DMS114 treated with DMSO at 0.1 percent for 48 hours (cell line): ENCODE measurements around the gene AIM2.
"Not testable (repeated sequence)": the region's sequence is repeated elsewhere in the genome, so short reads cannot be mapped to it uniquely, and the experiment has no call there.

Source experiments
- DNase-seq: peaks from one replicate; lab custom pipeline; 2025; ENCODE audit not compliant: unreplicated experiment; lab: John Stamatoyannopoulos, UW

Gene AIM2, protein sequence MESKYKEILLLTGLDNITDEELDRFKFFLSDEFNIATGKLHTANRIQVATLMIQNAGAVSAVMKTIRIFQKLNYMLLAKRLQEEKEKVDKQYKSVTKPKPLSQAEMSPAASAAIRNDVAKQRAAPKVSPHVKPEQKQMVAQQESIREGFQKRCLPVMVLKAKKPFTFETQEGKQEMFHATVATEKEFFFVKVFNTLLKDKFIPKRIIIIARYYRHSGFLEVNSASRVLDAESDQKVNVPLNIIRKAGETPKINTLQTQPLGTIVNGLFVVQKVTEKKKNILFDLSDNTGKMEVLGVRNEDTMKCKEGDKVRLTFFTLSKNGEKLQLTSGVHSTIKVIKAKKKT

DNA sequence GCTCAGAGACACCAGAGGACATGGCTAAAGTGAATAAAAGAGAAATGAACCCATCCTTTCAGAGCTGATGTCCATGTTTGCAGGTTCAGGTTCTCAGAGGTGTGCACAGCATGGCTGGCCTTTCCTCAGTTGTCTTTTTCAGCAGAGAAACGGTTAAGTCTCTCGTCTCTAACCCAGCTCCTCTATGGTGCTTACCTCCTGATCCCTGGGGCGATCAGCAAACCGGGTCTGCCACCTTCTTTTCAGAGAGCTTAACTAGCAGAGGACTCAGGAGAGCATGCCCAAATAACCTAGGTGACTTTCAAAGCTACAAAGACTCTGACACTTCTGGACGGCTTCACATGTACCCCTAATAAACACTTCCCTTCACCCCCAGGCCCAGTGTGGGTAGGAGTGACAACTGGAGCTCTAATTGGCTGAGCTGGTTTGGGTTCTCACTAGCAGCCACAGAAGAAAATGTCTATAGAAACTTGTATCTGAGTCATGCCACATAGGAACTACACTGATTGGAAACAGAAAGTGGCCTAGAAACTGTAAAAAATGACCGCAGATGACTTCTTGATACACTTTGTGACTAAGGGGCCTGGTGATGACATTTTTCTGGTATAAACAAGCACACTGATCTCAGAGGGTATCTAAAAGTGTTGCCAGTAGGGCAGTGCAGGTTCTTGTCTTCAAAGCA is at the start of gene AIM2:
TSS of gene AIM2 (minus strand) at position 329 of the 682 bp plus-strand sequence. CDS start 3,267 bp downstream, outside the sequence.
- no peak for DNase-seq

DNA sequence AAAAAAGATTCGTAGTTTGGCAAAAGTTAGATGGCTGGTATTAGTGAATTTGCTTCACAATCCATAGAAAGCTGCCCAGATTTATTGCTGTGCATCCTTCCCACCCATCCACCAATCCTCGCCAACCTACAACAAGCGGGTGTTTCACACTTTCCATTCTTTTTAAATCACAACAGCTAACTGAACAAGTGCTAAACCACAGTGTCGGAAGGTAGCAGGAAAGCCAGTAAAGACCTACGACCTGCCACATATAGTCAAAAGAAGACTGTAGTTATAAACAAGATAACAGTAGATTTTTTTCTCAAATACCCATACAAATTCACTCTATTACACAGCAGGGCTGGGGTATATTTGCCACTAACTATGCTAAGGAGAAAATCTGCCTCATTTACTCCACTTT is 47.0 kb upstream of the AIM2 start:
- no peak for DNase-seq

DNA sequence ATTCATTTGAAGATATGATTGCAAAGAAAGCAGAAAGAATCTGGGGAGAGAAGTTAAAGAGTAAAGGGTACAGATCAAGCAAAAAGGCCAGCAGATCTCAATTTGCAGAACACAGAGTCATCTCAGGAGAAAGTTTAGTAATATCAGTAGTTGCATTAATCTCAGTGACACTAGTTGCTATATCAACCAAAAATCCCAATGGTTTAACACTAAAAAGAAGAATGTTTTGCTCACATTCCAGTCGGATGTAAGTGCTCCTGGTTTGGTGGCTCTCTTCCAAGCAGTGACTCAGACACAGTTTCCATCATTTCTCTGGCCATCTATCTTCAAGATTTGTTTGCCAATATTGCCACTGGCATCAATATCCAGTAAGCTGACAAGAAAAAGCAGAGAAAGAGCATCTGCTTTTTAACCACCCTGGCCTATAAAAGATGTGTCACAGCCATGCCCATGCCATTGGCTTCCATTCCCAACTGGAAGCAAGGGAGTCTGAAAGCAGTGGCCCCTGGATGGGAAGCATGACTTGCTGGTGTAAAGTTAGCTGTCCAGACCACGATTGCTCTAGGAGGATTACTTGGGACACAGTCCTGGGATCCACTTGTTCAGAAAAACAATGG is 45.5 kb upstream of the AIM2 start:
- no peak for DNase-seq

DNA sequence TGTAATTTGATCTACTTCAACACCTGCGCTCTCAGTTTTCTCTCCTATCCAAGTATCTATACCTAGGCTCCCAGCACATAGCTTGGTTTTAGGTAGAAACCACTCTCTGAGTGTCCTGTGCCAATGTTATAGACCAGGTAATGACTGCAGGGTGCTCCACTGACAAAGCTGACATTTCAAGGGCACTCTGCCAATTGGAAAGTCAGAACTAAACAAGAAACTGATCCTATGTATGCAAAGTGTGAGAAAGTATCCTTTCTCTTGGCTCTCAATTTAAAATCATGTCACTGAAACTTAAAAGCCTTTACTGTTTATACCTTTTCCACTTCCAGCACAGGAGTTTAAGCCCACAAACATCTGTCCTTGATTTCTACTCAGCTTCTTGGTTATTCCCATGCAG is 45.0 kb upstream of the AIM2 start:
- no peak for DNase-seq

DNA sequence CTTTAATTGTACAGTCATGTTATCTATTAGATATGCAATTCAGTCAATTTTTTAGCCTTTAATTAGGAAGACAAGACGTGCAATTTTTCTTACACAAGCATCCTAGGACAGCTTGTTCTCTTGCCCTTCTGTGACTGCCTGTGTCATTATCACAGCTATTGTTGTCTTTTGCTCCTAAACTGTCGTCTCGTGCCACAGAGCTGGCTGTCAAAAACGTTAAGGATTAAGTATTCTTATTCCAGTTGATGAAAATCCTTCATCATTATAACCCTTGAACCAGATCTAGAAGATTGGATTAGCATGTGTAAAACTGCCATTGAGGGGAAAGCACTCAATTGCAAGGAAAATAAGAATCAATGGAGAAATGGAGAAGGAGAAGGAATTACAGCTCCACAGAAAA is 43.8 kb upstream of the AIM2 start:
- no peak for DNase-seq

DNA sequence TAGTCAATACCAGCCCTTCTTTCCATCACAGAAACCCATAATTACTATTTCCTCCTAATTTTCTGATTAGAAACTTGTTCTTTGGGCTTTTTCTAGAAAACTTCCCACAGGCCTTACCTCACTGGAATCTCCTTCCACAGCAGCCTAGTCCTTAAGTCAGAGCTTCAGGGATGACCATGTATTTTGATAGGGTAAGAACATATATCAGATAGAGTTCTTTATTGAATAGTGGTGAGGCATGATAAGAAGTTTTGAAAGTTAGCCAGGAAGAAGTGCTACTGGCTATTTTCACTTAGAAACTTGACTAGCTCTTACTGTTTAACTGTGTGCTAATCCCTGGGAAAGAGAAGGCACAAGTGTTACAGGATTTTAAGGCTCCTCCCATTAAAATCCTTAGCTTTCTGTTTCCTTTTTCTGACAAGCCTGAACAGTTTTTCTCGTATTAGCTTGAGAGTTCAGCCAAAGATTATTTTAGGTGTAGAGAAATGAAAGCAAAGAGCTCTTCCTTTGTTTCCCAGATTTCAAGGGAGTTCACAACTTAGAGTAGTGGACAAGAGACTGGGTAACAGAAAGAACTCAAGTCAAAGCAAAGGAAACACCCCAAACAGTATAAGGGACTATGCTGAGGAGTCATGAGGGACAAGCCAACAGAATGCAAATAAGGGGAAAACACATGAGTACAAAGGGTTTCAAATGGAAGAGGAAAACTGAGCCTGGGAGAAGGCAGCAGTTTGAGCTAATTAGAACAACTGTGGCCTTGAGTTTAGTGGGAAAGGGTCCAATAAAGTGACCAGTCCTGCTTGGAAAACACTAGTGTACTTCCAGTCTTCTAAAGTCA is 37.2 kb upstream of the AIM2 start:
- DNase-seq = no peak

DNA sequence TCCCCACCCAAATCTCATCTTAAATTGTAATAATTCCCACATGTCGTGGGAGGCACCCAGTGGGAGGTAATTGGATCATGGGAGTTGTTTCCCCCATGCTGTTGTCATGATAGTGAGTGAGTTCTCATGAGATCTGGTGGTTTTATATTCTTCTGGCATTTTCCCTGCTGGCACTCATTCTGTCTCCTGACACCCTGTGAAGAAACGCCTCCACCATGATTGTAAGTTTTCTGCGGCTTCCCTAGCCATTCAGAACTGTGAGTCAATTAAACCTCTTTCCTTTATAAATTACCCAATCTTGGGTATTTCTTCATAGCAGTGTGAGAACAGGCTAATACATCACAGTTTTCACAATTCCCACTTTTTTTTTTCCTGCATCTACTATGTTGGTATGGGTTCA is 26.5 kb upstream of the AIM2 start:
- DNase-seq = not testable (repeated sequence)

DNA sequence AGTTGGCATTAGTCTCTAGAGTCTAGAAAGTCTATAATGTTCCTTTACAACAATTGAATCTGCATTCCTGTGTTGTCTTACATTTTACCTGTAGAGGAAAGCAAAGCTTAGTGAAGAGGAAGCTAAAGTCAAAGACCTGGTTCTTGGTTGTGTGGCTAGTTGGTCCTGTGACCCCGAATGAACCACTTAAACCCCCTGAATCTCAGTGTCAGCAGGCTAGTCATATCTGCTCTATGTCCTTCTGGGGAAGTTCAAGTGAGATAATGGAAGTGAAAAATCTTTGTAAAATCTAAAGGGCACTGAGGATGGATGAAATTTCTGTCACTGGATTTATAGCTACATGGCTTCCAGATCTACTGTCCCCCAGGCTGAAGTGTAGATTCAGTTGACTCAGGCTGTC is 24.0 kb upstream of the AIM2 start:
- no peak for DNase-seq

DNA sequence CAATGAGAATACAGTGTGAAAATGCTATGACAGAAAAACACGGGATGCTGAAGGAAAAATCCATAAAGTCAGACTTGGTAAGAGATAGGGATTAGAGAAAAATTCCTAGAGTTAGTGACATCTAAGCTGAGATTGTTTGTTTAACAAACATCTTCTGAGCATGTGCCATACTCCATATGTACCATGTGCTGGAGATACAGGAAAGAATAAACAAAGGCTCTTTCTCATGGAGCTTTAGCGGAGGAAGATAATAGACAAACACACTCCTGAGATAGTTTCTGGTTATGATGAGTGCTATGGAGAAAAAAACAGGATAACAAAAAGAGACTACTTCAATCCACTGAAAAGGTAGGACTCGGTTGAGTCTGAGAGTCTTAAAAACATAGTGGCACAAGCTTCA is 22.0 kb upstream of the AIM2 start:
- DNase-seq = no peak

DNA sequence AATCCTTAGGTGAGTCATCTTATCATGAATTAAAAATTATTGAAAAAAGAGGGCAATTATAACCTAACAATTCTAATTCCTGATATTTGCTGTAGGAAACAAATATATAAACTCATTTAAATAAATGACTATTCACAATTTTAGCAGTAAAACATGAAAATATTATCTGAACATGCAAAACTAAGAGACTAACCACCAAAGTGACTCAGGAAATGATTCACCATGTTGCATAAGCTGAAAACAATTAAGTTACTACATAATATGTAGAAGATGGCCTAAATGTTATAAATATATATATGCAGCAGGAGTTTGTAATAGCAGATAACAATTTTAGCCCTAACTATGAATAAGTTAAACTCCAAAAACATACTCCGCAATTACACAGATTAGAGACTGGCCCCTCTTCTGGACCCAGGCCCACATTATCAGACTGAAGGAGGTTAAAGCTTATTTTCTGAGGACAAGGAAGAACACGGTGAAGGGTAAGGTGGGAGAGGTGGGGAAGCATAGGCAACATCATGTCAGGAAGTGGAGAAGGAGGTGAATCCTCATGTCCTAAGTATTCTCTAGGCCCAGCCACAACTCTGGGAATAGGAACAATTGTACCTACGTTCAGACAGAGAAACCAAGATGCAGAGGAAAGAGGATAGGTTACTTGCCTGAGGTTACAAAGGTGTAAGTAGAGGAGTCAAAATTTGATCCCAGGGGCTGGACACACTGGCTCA is 15.6 kb upstream of the AIM2 start:
- DNase-seq = no peak

DNA sequence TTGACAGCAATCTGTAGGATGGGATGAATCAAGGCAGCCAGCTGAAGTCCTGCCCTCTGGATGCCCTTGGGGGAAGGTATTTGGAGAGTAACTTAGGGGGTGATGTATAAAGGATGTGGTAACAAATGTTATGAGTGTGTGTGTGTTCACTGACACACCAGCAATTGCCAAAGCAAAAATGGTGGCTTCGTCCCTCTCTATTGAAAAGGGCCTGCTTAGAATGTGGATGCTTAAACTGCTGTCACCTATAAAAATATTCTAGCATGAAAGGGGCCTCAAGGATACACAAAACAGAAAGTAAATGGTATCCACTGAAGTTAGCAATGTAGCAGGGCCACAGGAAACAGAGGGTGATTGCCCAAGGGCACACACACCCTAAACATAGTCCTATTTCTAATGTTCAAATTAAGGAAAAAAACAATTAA is 15.1 kb upstream of the AIM2 start:
- DNase-seq = no peak

DNA sequence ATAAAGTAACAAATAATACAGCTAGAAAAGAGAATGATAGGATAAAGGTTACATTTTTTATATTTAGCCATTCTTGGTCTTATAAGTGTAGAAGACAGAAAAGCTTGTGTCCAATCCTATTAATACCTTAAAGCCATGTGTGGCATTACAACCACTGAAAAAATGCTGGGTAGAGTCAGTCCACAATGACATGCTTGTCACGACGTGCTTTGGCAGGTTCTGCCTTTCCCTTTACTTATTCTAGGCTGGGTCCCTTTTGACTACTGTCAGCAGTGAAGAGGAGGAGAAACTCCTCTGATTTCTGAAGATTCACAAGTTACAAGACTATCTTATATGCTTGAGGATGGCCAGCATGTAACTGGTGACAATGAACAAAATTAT is 14.6 kb upstream of the AIM2 start:
- no peak for DNase-seq

DNA sequence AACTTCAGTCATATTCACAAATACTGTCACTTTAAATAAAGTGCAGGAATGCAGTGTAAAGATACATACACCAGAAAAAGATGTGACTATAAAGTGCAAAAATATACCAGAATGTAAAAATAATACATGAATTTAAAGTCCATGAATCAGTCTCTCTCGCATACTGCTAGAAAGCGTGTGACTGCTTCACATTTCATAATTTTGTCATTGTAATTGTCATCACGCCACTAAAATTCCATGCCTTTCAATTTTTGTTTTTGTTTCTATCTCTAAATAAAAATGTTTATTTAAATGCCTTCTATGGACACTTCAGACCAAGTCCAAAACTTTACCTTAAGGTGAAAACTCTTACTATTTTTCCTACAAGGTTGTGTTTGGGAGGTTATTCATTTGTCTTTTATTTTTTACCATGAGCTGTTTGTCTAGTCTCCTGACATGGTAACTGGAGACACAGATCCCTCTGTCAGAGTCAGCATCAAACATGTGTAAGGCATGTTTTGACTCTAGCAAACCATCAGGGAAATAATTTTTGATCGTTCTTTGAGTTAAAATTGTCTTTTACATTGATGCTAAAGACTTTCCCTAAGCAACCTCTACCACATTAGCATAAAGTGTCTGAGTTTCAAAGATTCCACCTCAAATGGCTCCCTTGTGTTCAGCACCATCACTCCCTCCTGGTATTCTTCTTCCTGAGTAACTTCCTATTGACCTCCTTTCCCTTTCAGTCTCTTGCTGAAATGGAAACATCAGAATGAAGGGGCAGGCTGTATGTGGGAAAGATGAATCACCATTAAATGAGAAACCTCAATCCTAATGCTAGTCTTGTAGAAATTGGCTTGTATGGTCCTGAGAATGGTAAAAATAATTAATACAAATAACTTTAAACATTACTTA is 14.0 kb upstream of the AIM2 start:
- DNase-seq = no peak

DNA sequence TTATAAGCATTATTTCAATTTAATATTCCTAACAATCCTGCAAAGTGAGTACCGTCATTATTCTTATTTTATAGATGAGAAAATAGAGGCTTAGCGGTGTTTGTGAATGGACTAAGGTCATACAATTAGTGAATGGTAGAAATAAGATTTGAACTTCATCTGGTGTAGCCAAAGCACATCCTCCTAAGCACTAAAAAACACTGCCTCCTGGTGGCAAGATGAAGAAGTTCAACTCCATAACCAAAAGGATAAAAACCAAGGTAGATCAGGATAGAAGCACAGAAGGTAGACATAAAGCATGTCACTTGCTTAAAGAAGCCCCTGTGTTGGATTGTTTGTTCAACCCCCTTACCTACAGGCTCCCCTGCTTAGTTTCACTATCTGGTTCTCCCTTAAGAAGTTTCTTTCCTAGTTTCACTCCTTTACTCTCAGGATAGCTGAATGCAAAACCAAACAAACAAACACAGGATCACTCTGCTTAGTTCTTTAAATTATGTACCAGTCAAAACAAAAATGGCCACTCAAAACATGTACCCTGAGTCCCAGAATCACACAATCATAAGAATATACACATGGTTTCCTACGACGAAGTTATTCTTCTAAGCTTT is 12.7 kb upstream of the AIM2 start:
- DNase-seq = no peak

DNA sequence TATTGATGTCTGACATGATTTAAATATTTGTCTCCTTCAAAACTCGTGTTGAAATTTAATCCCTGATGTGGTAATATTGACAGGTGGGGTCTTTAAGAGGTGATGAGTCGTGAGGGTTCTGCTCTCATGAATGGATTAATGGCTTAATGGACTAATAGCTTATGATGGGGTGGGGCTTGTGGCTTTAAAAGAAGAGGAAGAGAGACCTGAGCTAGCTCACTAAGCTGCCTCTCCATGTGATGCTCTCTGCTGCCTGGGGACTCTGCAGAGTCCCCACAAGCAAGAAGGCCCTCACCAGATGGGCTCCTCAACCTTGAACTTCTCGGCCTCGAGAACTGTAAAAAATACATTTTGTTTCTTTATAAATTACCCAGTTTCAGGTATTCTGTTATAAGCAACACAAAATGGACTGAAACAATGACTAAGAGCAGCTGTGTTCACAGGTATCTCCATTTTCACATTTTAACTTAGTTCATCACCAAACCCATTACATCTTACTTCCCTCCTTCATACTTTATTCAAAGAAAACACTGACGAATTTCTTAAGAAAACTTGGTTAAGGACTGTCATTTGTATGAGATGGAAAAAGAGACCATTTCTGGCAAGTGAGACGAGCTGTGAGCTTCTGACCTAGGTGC is 12.1 kb upstream of the AIM2 start:
- no peak for DNase-seq

DNA sequence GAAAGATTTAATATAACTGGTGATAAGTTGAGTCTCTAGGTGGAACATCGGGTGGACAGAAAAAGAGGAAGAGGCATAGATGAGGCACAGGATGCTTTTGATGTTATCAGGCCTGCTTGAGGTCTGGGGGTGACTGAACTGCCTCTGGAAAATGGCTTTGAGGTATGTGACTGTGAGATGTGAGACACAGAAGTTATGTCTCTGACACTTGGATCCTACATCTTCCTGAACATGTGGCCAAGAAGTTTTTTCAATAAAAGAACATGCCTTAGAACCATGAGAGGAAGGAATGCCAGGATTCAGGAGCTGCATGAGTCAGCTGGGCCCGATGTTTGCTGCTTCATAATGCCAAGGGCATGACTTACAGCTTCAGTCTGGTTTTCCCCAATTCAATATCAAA is 11.5 kb upstream of the AIM2 start:
- no peak for DNase-seq

DNA sequence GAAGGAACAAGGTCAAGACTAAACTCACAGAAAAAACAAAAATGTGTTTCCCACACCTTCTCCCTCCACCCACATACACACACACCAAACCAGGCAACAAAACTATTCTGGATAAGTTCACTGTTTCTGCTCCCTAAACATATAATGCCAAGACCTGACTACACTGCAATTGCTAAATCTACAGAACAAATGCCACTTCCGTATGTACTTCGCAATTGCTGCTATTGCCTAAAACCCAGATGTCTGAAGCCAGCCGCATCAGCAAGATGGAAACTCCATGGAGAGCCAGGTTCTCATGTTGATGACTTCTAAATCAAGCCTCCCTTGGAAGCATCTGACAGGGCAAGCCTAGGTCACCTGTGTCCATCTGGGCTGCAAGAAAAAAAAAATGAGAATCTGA is 8.3 kb upstream of the AIM2 start:
- no peak for DNase-seq

DNA sequence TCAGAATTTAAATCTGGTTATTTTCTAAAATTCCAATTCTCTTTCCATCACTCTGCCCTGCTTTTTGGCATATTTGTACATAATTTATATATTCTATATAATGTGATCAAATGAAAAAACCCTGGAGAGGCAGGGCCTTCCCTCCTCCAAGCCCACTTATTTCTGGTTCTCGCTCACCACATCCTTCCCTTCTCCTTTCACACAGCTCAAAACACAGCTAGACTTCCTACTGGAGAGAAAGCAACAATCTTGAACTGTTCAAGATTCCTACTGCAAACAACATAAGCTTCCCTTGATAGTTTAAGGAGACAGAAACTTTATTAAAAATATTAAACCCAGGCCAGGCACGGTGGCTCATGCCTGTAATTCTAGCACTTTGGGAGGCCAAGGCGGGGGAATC is 7.6 kb upstream of the AIM2 start:
- no peak for DNase-seq

DNA sequence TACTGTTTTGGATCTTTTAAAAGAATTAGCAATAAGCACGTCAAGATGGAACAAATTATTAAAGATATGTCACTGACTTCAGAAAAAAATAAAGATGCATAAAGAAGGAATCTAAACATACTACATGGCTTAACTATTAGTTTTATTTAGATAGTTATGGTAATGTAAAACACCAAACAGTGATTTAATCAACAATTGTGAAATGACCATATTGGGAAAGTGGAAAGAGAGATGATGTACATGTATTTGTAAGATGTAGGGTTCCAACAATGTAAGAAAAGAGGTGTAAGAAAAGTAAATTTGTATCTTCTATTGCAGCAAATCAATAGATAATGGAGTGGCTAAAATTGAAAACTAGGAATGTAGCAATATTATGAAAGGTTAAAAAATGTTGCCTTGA is 6.4 kb upstream of the AIM2 start:
- no peak for DNase-seq
